Caco-2 (cell line): Measurements from ENCODE around the gene SUPT3H. TPM values are rescaled to one million over a fixed set of nuclear protein-coding genes. Genes with fewer than 3 reads are reported as not detected.

ENCODE experiments used
- BruUV-seq: library from RNA; stranded (reverse); fragments of 400-500 nt; replicated peaks from 2 replicates; lab custom pipeline; 2021; lab: Mats Ljungman, UMichigan
- CTCF ChIA-PET: fragments of 300-600 bp; sonication (Branson Sonifier 250); formaldehyde crosslinking; loops from one replicate; lab custom pipeline; 2022; ENCODE audit warnings: antibody characterized with exemption; lab: Charles Lee
- POLR2A ChIA-PET: fragments of 300-600 bp; sonication (Branson Sonifier 250); formaldehyde crosslinking; loops from one replicate; lab custom pipeline; 2022; ENCODE audit warnings: antibody characterized with exemption; lab: Charles Lee
- DNase-seq, 2 experiments: peaks; one replicate each; pipeline versions ENCODE4 v3.0.0 to v3.0.0-alpha.2; 2020 to 2022
- H3K27me3 ChIP-seq: replicated peaks from 2 replicates; pipeline ENCODE4 v1.6.0; 2011; ENCODE audit warnings: low read length; ENCODE audit not compliant: control insufficient read depth, insufficient read depth
- H3K36me3 ChIP-seq: 2 replicates; pipeline ENCODE4 v1.5.1; 2011; ENCODE audit warnings: low read length; ENCODE audit not compliant: control insufficient read depth, insufficient read depth
- H3K4me1 ChIP-seq: fragments of 250-450 bp; sonication (Bioruptor Pico); 2 replicates; pipeline ENCODE4 v1.5.1; 2020; ENCODE audit warnings: mild to moderate bottlenecking
- H3K4me3 ChIP-seq: 2 replicates; pipeline ENCODE4 v1.5.1; 2011; ENCODE audit warnings: low read depth, mild to moderate bottlenecking, control low read depth, low read length
- H3K9me3 ChIP-seq: fragments of 250-450 bp; sonication (Bioruptor Pico); 2 replicates; pipeline ENCODE4 v1.5.1; 2020; ENCODE audit warnings: mild to moderate bottlenecking, moderate library complexity
- H3K27ac Mint-ChIP-seq: one replicate; pipeline ENCODE4 v1.8.0; 2022; ENCODE audit warnings: mixed read lengths; ENCODE audit not compliant: unreplicated experiment
- H3K27me3 Mint-ChIP-seq: one replicate; pipeline ENCODE4 v1.8.0; 2022; ENCODE audit warnings: mixed read lengths; ENCODE audit not compliant: insufficient read depth, unreplicated experiment
- H3K36me3 Mint-ChIP-seq: one replicate; pipeline ENCODE4 v1.8.0; 2022; ENCODE audit warnings: mild to moderate bottlenecking, mixed read lengths; ENCODE audit not compliant: insufficient read depth, unreplicated experiment
- H3K4me1 Mint-ChIP-seq: one replicate; pipeline ENCODE4 v1.8.0; 2022; ENCODE audit warnings: low read depth, mixed read lengths; ENCODE audit not compliant: unreplicated experiment
- H3K4me3 Mint-ChIP-seq: one replicate; pipeline ENCODE4 v1.8.0; 2022; ENCODE audit warnings: mild to moderate bottlenecking, moderate library complexity, mixed read lengths; ENCODE audit not compliant: unreplicated experiment
- H3K9me3 Mint-ChIP-seq: one replicate; pipeline ENCODE4 v1.8.0; 2022; ENCODE audit warnings: mixed read lengths; ENCODE audit not compliant: unreplicated experiment
- CTCF ChIP-seq, 2 experiments: fragments of 200-600 bp in 1 of 2; IDR thresholded peaks; 1 replicate in 1 of 2; 2 replicates in 1 of 2; pipeline versions ENCODE4 v1.5.1 to v1.8.0; 2011 to 2022; ENCODE audit warnings: antibody characterized with exemption in 1 of 2, control low read depth in 1 of 2, inconsistent platforms in 1 of 2, low read depth in 1 of 2, low read length in 1 of 2, mild to moderate bottlenecking in 1 of 2, moderate library complexity in 1 of 2; ENCODE audit not compliant: insufficient read depth in 1 of 2, severe bottlenecking in 1 of 2, unreplicated experiment in 1 of 2
- intact Hi-C: fragments of 100-400 bp; cut with micrococcal nuclease; formaldehyde crosslinking; loops from one replicate; pipeline ENCODE4 v1.10.0; 2022; ENCODE audit not compliant: unreplicated experiment
- total RNA-seq: library from RNA; stranded (reverse); gene quantifications from 2 replicates; pipeline ENCODE4 v1.2.3, GENCODE V29; 2022

The SUPT3H gene
- total RNA-seq, 1 experiment from 2014 or later, result 13.2 TPM

GRCh38 chr6:45081634-45082033 lies 296.1 kb downstream of the SUPT3H start:
- no peaks in the 10 kb centered on the region for H3K27me3 Mint-ChIP-seq
- no peaks in the 10 kb centered on the region for H3K36me3 Mint-ChIP-seq
- H3K27me3 ChIP-seq, result no peaks in the 10 kb centered on the region
- H3K4me1 Mint-ChIP-seq, result no peaks in the 10 kb centered on the region
- ChIA-PET POLR2A (no interaction called here), CTCF (no interaction called here)
- H3K9me3 ChIP-seq, result no peaks in the 10 kb centered on the region
- H3K4me3 ChIP-seq, result no peak overlapping the region
- H3K36me3 ChIP-seq, result no peaks in the 10 kb centered on the region
- no peak for DNase-seq
- H3K4me1 ChIP-seq, result no peaks in the 10 kb centered on the region
- no peak for TF ChIP-seq CTCF (IDR thresholded peaks at IDR 0.05; ENCODE audit: insufficient read depth in 1 of 2, low read depth in 1 of 2, low read length in 1 of 2, severe bottlenecking in 1 of 2, unreplicated experiment in 1 of 2)
- intact Hi-C loops, result no loop called here
- H3K4me3 Mint-ChIP-seq, result no peak overlapping the region
- BruUV-seq, result no TSS peak
- H3K27ac Mint-ChIP-seq, result no peak overlapping the region
- peaks cover 17% of the 10 kb centered on the region for H3K9me3 Mint-ChIP-seq

DNA sequence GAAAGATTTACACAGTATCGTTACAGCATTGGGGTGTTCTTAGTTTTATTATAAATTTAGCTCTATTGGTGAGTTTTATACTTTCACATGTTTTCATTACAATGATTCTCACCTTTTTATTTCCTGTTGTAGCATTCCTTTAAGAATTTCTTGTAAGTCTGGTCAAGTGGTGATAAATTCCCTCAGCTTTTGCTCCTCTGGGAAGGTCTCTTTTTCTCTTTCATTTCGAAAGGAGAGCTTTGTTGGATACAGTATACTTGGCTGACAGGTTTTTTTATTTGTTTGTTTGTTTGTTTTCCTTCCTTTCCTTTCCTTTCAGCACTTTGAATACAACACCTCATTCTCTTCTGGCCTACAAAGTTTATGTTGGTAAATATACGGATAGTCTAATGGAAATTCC lies 299.3 kb downstream of the SUPT3H start:
- H3K36me3 Mint-ChIP-seq, result no peaks in the 10 kb centered on the region
- H3K4me3 Mint-ChIP-seq, result no peak overlapping the region
- no peak overlapping the region for H3K27ac Mint-ChIP-seq
- no TSS peak for BruUV-seq
- no peak for DNase-seq
- Histone ChIP-seq H3K4me3 (no peak overlapping the region), H3K9me3 (no peaks in the 10 kb centered on the region), H3K27me3 (no peaks in the 10 kb centered on the region), H3K4me1 (no peaks in the 10 kb centered on the region), H3K36me3 (no peaks in the 10 kb centered on the region)
- CTCF ChIA-PET, result no interaction called here
- intact Hi-C loops, result no loop called here
- TF ChIP-seq CTCF (IDR thresholded peaks at IDR 0.05; ENCODE audit: insufficient read depth in 1 of 2, low read depth in 1 of 2, low read length in 1 of 2, severe bottlenecking in 1 of 2, unreplicated experiment in 1 of 2), result no peak
- H3K9me3 Mint-ChIP-seq, result peaks cover 17% of the 10 kb centered on the region
- H3K27me3 Mint-ChIP-seq, result no peaks in the 10 kb centered on the region
- POLR2A ChIA-PET, result no interaction called here
- H3K4me1 Mint-ChIP-seq, result no peaks in the 10 kb centered on the region

DNA sequence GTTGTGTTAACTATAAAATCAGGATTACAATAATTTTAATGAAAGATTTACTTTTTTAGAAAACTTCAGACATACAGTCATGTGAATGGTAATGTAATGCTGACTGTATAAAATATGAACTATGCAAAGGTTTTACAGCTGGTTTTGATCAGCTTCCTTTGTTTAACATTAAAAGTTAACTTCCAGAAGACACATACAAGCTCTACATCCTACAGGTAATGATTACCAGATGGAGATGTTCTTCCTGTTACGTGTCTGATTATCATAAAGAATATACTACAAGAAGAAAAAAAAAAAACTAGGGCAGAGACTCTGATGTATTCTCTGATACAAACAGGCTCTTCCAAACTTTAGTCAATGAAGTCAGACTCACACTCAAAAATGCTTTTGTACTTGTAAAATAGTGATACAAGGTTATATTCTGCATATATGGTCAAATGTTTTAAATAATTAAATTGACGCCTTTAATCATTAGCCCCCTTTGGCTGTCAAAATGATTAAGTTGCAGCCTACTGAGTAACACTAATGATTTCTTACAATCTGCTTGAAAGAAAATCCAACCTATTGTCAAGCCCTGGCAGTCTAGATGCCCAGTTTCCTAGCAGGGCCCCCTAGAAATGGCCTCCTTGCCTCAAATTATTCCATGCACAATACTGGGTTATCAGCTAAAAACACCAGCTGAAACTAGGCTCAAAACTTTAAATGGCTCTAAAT lies 301.4 kb downstream of the SUPT3H start:
- no TSS peak for BruUV-seq
- no peaks in the 10 kb centered on the region for H3K4me1 Mint-ChIP-seq
- peaks cover 17% of the 10 kb centered on the region for H3K9me3 Mint-ChIP-seq
- DNase-seq, result no peak
- no peaks in the 10 kb centered on the region for H3K27me3 Mint-ChIP-seq
- no peaks in the 10 kb centered on the region for H3K36me3 Mint-ChIP-seq
- Histone ChIP-seq H3K27me3 (no peaks in the 10 kb centered on the region), H3K4me1 (no peaks in the 10 kb centered on the region), H3K9me3 (no peaks in the 10 kb centered on the region), H3K4me3 (no peak overlapping the region), H3K36me3 (no peaks in the 10 kb centered on the region)
- H3K4me3 Mint-ChIP-seq, result no peak overlapping the region
- intact Hi-C loops, result no loop called here
- H3K27ac Mint-ChIP-seq, result no peak overlapping the region
- ChIA-PET POLR2A (no interaction called here), CTCF (no interaction called here)
- TF ChIP-seq CTCF (IDR thresholded peaks at IDR 0.05; ENCODE audit: insufficient read depth in 1 of 2, low read depth in 1 of 2, low read length in 1 of 2, severe bottlenecking in 1 of 2, unreplicated experiment in 1 of 2), result no peak
